ENCODE data around the gene MYEF2. TPM values are rescaled to one million over a fixed set of nuclear protein-coding genes. Genes with fewer than 3 reads are reported as not detected.

The MYEF2 gene
- total RNA-seq, 1 donor from 2014 or later: 20.1 TPM

- no peak for DNase-seq (ENCODE audit: low spot score)
Observed at GRCh38 chr15:48144889-48145288, 33.2 kb downstream of the MYEF2 start.

- DNase-seq (ENCODE audit: low spot score): no peak
Observed at GRCh38 chr15:48143856-48144255, 34.2 kb downstream of the MYEF2 start.

GRCh38 chr15:48132874-48133273 lies 45.2 kb downstream of the MYEF2 start:
- no peak for DNase-seq (ENCODE audit: low spot score)

GRCh38 chr15:48131324-48131723 lies 46.8 kb downstream of the MYEF2 start:
- no peak for DNase-seq (ENCODE audit: low spot score)

- no peak for DNase-seq (ENCODE audit: low spot score)
Observed at GRCh38 chr15:48126667-48127355, 51.3 kb downstream of the MYEF2 start.

GRCh38 chr15:48121849-48122248 lies 56.2 kb downstream of the MYEF2 start:
- DNase-seq (ENCODE audit: low spot score): no peak

- no peak for DNase-seq (ENCODE audit: low spot score)
Observed at GRCh38 chr15:48120745-48121144, 57.4 kb downstream of the MYEF2 start, which contains the start of gene SLC24A5. Gene SLC24A5, plus strand, starts transcription at chr15:48120990. Its CDS starts 55 bp downstream, at chr15:48121045.

- no peak for DNase-seq (ENCODE audit: low spot score)
Observed at GRCh38 chr15:48119277-48119676, 58.8 kb downstream of the MYEF2 start.

- no peak for DNase-seq (ENCODE audit: low spot score)
Observed at GRCh38 chr15:48112242-48112641, 65.9 kb downstream of the MYEF2 start.

GRCh38 chr15:48109856-48110531 lies 68.1 kb downstream of the MYEF2 start:
- no peak for DNase-seq (ENCODE audit: low spot score)

GRCh38 chr15:48109212-48109611 lies 68.9 kb downstream of the MYEF2 start:
- DNase-seq (ENCODE audit: low spot score): no peak

GRCh38 chr15:48105936-48106335 lies 72.2 kb downstream of the MYEF2 start:
- DNase-seq (ENCODE audit: low spot score): no peak

GRCh38 chr15:48103647-48104046 lies 74.4 kb downstream of the MYEF2 start:
- DNase-seq (ENCODE audit: low spot score): no peak

- DNase-seq (ENCODE audit: low spot score): no peak
Observed at GRCh38 chr15:48102167-48102566, 75.9 kb downstream of the MYEF2 start.

- DNase-seq (ENCODE audit: low spot score): no peak
Observed at GRCh38 chr15:48101376-48101961, 76.6 kb downstream of the MYEF2 start.

- no peak for DNase-seq (ENCODE audit: low spot score)
Observed at GRCh38 chr15:48097264-48097663, 80.8 kb downstream of the MYEF2 start.

- DNase-seq (ENCODE audit: low spot score): no peak
Observed at GRCh38 chr15:48096813-48097212, 81.3 kb downstream of the MYEF2 start.

GRCh38 chr15:48096355-48096786 lies 81.7 kb downstream of the MYEF2 start:
- DNase-seq (ENCODE audit: low spot score): no peak

GRCh38 chr15:48091522-48091921 lies 86.6 kb downstream of the MYEF2 start:
- no peak for DNase-seq (ENCODE audit: low spot score)

GRCh38 chr15:48090666-48091065 lies 87.4 kb downstream of the MYEF2 start:
- DNase-seq (ENCODE audit: low spot score): no peak

GRCh38 chr15:48090115-48090514 lies 88.0 kb downstream of the MYEF2 start:
- DNase-seq (ENCODE audit: low spot score): no peak

- DNase-seq (ENCODE audit: low spot score): no peak
Observed at GRCh38 chr15:48089702-48090101, 88.4 kb downstream of the MYEF2 start.

- no peak for DNase-seq (ENCODE audit: low spot score)
Observed at GRCh38 chr15:48087844-48088243, 90.3 kb downstream of the MYEF2 start.

Data from ureter (tissue), 1 donor.